Activated CD4-positive, alpha-beta T cell treated with anti-CD3 and anti-CD28 coated beads for 36 hours (primary cell): Measurements from ENCODE around the gene CYSTM1. TPM values are rescaled to one million over a fixed set of nuclear protein-coding genes. Genes with fewer than 3 reads are reported as not detected.
"Not testable (repeated sequence)": the region's sequence is repeated elsewhere in the genome, so short reads cannot be mapped to it uniquely, and the experiment has no call there.

Experiments
- ATAC-seq: fragments of 200-7000 bp; cut with Tn5 transposase; one replicate; pipeline ENCODE4 v1.10.0; 2021; ENCODE audit warnings: mild to moderate bottlenecking, moderate library complexity
- CTCF ChIA-PET: fragments of 350-600 bp; sonication (Branson Sonifier 250); formaldehyde crosslinking; loops from one replicate; lab custom pipeline; 2021; ENCODE audit warnings: antibody characterized with exemption; lab: Charles Lee
- POLR2A ChIA-PET: fragments of 350-600 bp; sonication (Branson Sonifier 250); formaldehyde crosslinking; loops from one replicate; lab custom pipeline; 2021; ENCODE audit warnings: antibody characterized with exemption, inconsistent platforms; lab: Charles Lee
- DNase-seq: peaks from one replicate; pipeline ENCODE4 v3.0.0-alpha.2; 2020
- H3K27ac Mint-ChIP-seq: one replicate; pipeline ENCODE4 v1.8.0; 2021; ENCODE audit warnings: mixed read lengths
- H3K27me3 Mint-ChIP-seq: one replicate; pipeline ENCODE4 v1.8.0; 2021; ENCODE audit warnings: mixed read lengths
- H3K36me3 Mint-ChIP-seq: one replicate; pipeline ENCODE4 v1.8.0; 2021; ENCODE audit warnings: low read depth, mixed read lengths
- H3K4me1 Mint-ChIP-seq: one replicate; pipeline ENCODE4 v1.8.0; 2021; ENCODE audit warnings: mixed read lengths
- H3K4me3 Mint-ChIP-seq: one replicate; pipeline ENCODE4 v1.8.0; 2021; ENCODE audit warnings: mild to moderate bottlenecking, moderate library complexity, mixed read lengths
- H3K9me3 Mint-ChIP-seq: one replicate; pipeline ENCODE4 v1.8.0; 2021; ENCODE audit warnings: low read depth, mixed read lengths
- intact Hi-C, 2 experiments: fragments of 100-400 bp; cut with DNase I in 1 of 2; cut with micrococcal nuclease in 1 of 2; formaldehyde crosslinking; loops; one replicate each; pipeline versions ENCODE4 v1.14.2 to v1.15.1; 2022 to 2024; cut with DNase I, micrococcal nuclease
- total RNA-seq, 2 experiments: library from RNA; stranded (reverse); gene quantifications; one replicate each; pipeline ENCODE4 v1.2.3, GENCODE V29; 2021

CYSTM1 gene
- total RNA-seq, 2 experiments from 2014 or later, result 15.2 to 18.7 TPM

DNA sequence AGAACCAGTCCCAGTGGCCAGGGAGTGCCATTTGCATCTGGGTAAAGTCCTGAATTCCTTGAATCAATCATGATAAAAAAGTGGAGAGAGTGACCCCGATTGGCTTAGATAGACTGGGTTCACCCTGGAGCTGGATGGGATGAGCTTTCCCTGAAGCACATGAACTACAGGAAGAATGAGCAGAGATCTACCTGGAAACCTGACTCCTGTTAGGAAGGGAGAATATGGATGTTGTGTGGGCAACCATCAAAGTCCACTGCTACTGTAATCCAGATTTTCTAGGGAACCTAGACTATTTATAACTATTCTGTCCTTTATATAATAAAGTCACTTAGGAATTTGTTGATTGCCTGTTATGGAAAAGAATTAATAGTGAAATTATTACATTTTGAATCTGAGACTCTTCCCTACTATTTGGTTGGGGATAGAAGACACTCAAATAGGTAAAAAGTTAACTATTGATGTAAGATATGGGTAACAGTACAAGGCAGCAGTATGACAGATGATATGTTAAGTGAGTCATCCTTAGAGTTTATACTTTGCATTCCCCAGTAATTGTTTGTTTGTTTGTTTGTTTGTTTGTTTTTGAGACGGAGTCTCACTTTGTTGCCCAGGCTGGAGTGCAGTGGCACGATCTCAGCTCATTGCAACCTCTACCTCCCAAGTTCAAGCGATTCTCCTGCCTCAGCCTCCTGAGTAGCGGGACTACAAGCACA is 17.9 kb downstream of the CYSTM1 start:
- no peaks in the 10 kb centered on the region for H3K4me1 Mint-ChIP-seq
- H3K27me3 Mint-ChIP-seq, result no peaks in the 10 kb centered on the region
- DNase-seq, result no peak
- CTCF ChIA-PET, result no interaction called here
- no peak overlapping the region for H3K4me3 Mint-ChIP-seq
- no peaks in the 10 kb centered on the region for H3K9me3 Mint-ChIP-seq
- intact Hi-C loops, result no loop called here
- ATAC-seq, result no peak
- POLR2A ChIA-PET, result no interaction called here
- no peak overlapping the region for H3K27ac Mint-ChIP-seq
- H3K36me3 Mint-ChIP-seq, result no peaks in the 10 kb centered on the region

DNA sequence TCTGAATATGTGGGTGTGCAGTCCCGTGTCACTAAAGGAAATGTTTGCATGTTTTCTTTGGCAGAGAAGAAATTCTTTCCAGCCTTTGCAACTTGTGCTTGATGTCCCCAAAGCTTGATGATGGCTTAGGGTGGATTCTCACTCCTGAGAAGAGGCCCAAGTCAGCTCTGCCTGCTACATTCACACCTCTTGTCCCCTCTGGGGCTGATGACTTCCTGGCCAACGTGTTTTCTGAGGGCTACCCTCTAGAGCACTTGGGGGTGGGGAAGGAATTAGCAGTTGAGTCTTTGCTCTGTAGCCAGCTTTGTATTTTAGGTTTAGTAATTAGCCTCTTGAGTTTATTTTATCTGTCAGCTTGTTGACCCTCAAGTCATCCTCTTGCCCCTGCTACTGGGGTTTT is 19.7 kb downstream of the CYSTM1 start:
- intact Hi-C loops, result no loop called here
- ChIA-PET POLR2A (no interaction called here), CTCF (interaction anchor here (0.8 to 1.5 kb wide), 3 partner anchors 12 to 169 kb away, joined by 3 to 4 read pairs (median 3); no protein-coding TSS in a partner anchor)
- Mint-ChIP-seq H3K9me3 (no peaks in the 10 kb centered on the region), H3K36me3 (peaks cover 7% of the 10 kb centered on the region), H3K4me3 (no peak overlapping the region), H3K27me3 (no peaks in the 10 kb centered on the region), H3K4me1 (no peaks in the 10 kb centered on the region), H3K27ac (no peak overlapping the region)
- DNase-seq, result no peak
- no peak for ATAC-seq

- H3K36me3 Mint-ChIP-seq, result peaks cover 7% of the 10 kb centered on the region
- H3K4me3 Mint-ChIP-seq, result no peak overlapping the region
- POLR2A ChIA-PET, result no interaction called here
- no peaks in the 10 kb centered on the region for H3K9me3 Mint-ChIP-seq
- H3K4me1 Mint-ChIP-seq, result no peaks in the 10 kb centered on the region
- intact Hi-C loops, result no loop called here
- CTCF ChIA-PET, result interaction anchor here (0.6 to 1.5 kb wide), 3 partner anchors 15 to 1816 kb away, joined by 3 to 4 read pairs (median 3); no protein-coding TSS in a partner anchor
- H3K27ac Mint-ChIP-seq, result no peak overlapping the region
- DNase-seq (no peak), ATAC-seq (no peak)
- H3K27me3 Mint-ChIP-seq, result no peaks in the 10 kb centered on the region
Measured at GRCh38 chr5:140196115-140196814, 21.3 kb downstream of the CYSTM1 start.

DNA sequence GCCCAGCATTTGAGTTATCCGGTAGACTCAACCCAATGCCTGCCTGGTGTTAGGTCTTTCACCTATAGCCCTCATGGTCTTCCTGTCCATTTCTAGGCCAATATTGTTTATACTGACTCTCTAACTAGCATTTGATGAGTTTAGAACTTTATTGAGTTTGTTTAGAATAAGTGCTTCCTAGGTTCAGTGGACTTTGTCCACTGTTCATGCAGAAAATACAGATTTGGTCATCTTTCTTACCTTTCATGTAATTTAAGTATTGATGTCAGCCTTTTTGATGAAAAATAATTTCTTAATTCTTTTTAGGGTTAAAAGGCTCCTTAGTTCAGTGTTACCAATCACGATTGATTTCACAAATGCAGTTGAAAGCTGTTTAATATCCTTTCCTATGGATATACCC is 22.0 kb downstream of the CYSTM1 start:
- DNase-seq (no peak), ATAC-seq (no peak)
- no peaks in the 10 kb centered on the region for H3K9me3 Mint-ChIP-seq
- intact Hi-C loops, result no loop called here
- H3K27me3 Mint-ChIP-seq, result no peaks in the 10 kb centered on the region
- no peak overlapping the region for H3K4me3 Mint-ChIP-seq
- H3K36me3 Mint-ChIP-seq, result peaks cover 7% of the 10 kb centered on the region
- CTCF ChIA-PET, result interaction anchor here (0.6 to 1.5 kb wide), 4 partner anchors 7 to 50 kb away, joined by 3 read pairs; no protein-coding TSS in a partner anchor
- POLR2A ChIA-PET, result no interaction called here
- no peak overlapping the region for H3K27ac Mint-ChIP-seq
- H3K4me1 Mint-ChIP-seq, result no peaks in the 10 kb centered on the region

GRCh38 chr5:140198915-140199314 is 23.9 kb downstream of the CYSTM1 start:
- POLR2A ChIA-PET, DNase-seq, ATAC-seq, H3K36me3 Mint-ChIP-seq, intact Hi-C loops, H3K27me3 Mint-ChIP-seq, H3K4me1 Mint-ChIP-seq, H3K4me3 Mint-ChIP-seq, H3K9me3 Mint-ChIP-seq, H3K27ac Mint-ChIP-seq: not testable (repeated sequence)
- CTCF ChIA-PET, result interaction anchor here (1.0 kb wide), 1 partner anchor 16 kb away, joined by 3 read pairs; no protein-coding TSS in a partner anchor

GRCh38 chr5:140202078-140202477 is 27.1 kb downstream of the CYSTM1 start:
- Mint-ChIP-seq H3K4me1 (no peaks in the 10 kb centered on the region), H3K4me3 (no peak overlapping the region), H3K9me3 (no peaks in the 10 kb centered on the region), H3K36me3 (peaks cover 7% of the 10 kb centered on the region), H3K27me3 (no peaks in the 10 kb centered on the region), H3K27ac (no peak overlapping the region)
- DNase-seq (no peak), ATAC-seq (no peak)
- intact Hi-C loops, result no loop called here
- POLR2A ChIA-PET, result no interaction called here
- CTCF ChIA-PET, result no interaction called here

- intact Hi-C loops, result no loop called here
Measured at GRCh38 chr5:140202610-140203009, 27.6 kb downstream of the CYSTM1 start.

GRCh38 chr5:140205216-140205615 is 30.2 kb downstream of the CYSTM1 start:
- no peaks in the 10 kb centered on the region for H3K27me3 Mint-ChIP-seq
- intact Hi-C loops, result no loop called here
- ChIA-PET POLR2A (no interaction called here), CTCF (interaction anchor here (0.9 to 1.3 kb wide), 4 partner anchors 35 to 187 kb away, joined by 3 to 6 read pairs (median 4); no protein-coding TSS in a partner anchor)
- no peak overlapping the region for H3K4me3 Mint-ChIP-seq
- DNase-seq (no peak), ATAC-seq (no peak)
- no peaks in the 10 kb centered on the region for H3K9me3 Mint-ChIP-seq
- H3K27ac Mint-ChIP-seq, result no peak overlapping the region
- no peaks in the 10 kb centered on the region for H3K36me3 Mint-ChIP-seq
- peaks cover 4% of the 10 kb centered on the region for H3K4me1 Mint-ChIP-seq

More at GRCh38 chr5:140202610-140203009, 27.6 kb downstream of the CYSTM1 start:
- ChIA-PET POLR2A (no interaction called here), CTCF (no interaction called here)
- Mint-ChIP-seq H3K36me3 (peaks cover 7% of the 10 kb centered on the region), H3K9me3 (no peaks in the 10 kb centered on the region), H3K27ac (no peak overlapping the region), H3K27me3 (no peaks in the 10 kb centered on the region), H3K4me1 (peaks cover 2% of the 10 kb centered on the region), H3K4me3 (no peak overlapping the region)
- DNase-seq (no peak), ATAC-seq (no peak)

- H3K27ac Mint-ChIP-seq, result no peak overlapping the region
- ATAC-seq (no peak), DNase-seq (no peak)
- CTCF ChIA-PET, result interaction anchor here (0.6 to 1.5 kb wide), 7 partner anchors 11 to 1708 kb away, joined by 3 to 9 read pairs (median 4); no protein-coding TSS in a partner anchor
- POLR2A ChIA-PET, result no interaction called here
- peaks cover 4% of the 10 kb centered on the region for H3K4me1 Mint-ChIP-seq
- no peaks in the 10 kb centered on the region for H3K9me3 Mint-ChIP-seq
- no peaks in the 10 kb centered on the region for H3K27me3 Mint-ChIP-seq
- intact Hi-C loops, result no loop called here
- H3K36me3 Mint-ChIP-seq, result no peaks in the 10 kb centered on the region
- no peak overlapping the region for H3K4me3 Mint-ChIP-seq
Measured at GRCh38 chr5:140205952-140206351, 31.0 kb downstream of the CYSTM1 start.

- ChIA-PET CTCF (interaction anchor here (0.6 to 1.5 kb wide), 5 partner anchors 13 to 238 kb away, joined by 3 to 9 read pairs (median 4); no protein-coding TSS in a partner anchor), POLR2A (no interaction called here)
- Mint-ChIP-seq H3K27ac (no peak overlapping the region), H3K27me3 (no peaks in the 10 kb centered on the region), H3K4me3 (no peak overlapping the region), H3K9me3 (no peaks in the 10 kb centered on the region), H3K36me3 (no peaks in the 10 kb centered on the region), H3K4me1 (peaks cover 4% of the 10 kb centered on the region)
- no peak for DNase-seq
- no peak for ATAC-seq
- intact Hi-C loops, result no loop called here
Measured at GRCh38 chr5:140207250-140207964, 32.4 kb downstream of the CYSTM1 start.

GRCh38 chr5:140208065-140208464 is 33.1 kb downstream of the CYSTM1 start:
- DNase-seq (no peak), ATAC-seq (no peak)
- H3K9me3 Mint-ChIP-seq, result no peaks in the 10 kb centered on the region
- ChIA-PET CTCF (no interaction called here), POLR2A (no interaction called here)
- no peaks in the 10 kb centered on the region for H3K27me3 Mint-ChIP-seq
- H3K27ac Mint-ChIP-seq, result no peak overlapping the region
- no peaks in the 10 kb centered on the region for H3K36me3 Mint-ChIP-seq
- intact Hi-C loops, result no loop called here
- peaks cover 4% of the 10 kb centered on the region for H3K4me1 Mint-ChIP-seq
- H3K4me3 Mint-ChIP-seq, result no peak overlapping the region
